ENCODE measurements around the gene CADPS.

CADPS gene

DNA sequence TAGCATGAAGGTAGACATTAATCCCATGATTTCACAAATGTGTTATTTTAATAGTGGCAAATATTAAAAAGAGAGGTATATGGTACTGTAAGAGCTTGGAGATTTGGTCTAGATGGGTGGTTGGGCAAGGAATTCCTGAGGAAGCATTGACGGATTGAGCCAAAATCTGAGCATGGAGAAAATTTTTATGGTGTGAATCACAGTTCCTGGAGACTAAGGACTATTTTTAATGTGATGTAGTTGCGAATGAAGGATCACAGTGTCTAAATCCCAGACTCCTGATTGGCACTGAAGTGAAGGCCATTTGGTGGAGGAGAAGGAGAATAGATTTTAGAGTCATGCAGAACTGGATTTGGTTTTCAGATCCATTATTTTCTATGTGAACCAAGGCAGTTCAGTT, 313.2 kb downstream of the CADPS start:
- TF ChIP-seq, protein P1, sequence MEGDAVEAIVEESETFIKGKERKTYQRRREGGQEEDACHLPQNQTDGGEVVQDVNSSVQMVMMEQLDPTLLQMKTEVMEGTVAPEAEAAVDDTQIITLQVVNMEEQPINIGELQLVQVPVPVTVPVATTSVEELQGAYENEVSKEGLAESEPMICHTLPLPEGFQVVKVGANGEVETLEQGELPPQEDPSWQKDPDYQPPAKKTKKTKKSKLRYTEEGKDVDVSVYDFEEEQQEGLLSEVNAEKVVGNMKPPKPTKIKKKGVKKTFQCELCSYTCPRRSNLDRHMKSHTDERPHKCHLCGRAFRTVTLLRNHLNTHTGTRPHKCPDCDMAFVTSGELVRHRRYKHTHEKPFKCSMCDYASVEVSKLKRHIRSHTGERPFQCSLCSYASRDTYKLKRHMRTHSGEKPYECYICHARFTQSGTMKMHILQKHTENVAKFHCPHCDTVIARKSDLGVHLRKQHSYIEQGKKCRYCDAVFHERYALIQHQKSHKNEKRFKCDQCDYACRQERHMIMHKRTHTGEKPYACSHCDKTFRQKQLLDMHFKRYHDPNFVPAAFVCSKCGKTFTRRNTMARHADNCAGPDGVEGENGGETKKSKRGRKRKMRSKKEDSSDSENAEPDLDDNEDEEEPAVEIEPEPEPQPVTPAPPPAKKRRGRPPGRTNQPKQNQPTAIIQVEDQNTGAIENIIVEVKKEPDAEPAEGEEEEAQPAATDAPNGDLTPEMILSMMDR (IDR thresholded peaks at IDR 0.05; ENCODE audit: insufficient read depth, low read length, poor library complexity, severe bottlenecking): no peak
- no peak for DNase-seq (ENCODE audit: extremely low read depth, insufficient read length)
- Histone ChIP-seq H3K27me3 (replicated peaks; ENCODE audit: control insufficient read depth, insufficient read depth, low read length) (no peaks in the 10 kb centered on the region), H3K4me3 (replicated peaks; ENCODE audit: low read depth, low read length) (no peak overlapping the region), H3K36me3 (ENCODE audit: control insufficient read depth, insufficient read depth, low read length) (no peaks in the 10 kb centered on the region)

DNA sequence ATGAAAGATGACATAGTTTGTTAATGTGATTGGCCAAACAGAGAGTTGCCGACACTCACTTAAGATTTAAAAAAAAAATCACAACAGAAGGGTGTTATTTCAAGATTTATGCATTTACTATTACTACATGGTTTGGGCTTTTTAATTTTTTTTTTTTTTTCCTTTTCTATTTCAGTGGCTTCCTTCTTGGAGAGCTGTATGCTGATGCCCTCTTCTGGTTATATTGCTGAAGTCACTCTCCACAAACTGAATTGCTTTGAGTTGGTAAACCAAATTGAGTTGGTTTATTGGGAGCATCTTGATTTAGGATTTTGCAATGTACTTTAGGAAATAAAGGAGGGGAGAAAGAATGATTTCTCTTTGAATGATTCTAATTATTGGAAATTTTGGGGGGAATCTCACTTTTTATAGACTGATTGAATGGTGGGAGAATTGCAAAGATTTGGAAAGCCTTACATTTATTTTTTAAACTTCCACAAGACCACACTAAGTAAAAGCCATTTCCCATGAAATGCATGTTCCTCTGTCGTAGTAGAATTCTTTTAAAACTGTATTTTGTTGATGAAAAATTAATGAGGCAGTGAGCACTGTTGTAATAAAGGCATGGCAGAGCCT, 315.3 kb downstream of the CADPS start:
- TF ChIP-seq, protein P1 (IDR thresholded peaks at IDR 0.05; ENCODE audit: insufficient read depth, low read length, poor library complexity, severe bottlenecking): peak; percentile 41
- Histone ChIP-seq H3K4me3 (replicated peaks; ENCODE audit: low read depth, low read length) (no peak overlapping the region), H3K27me3 (replicated peaks; ENCODE audit: control insufficient read depth, insufficient read depth, low read length) (no peaks in the 10 kb centered on the region), H3K36me3 (ENCODE audit: control insufficient read depth, insufficient read depth, low read length) (no peaks in the 10 kb centered on the region)
- DNase-seq (ENCODE audit: extremely low read depth, insufficient read length): no peak

DNA sequence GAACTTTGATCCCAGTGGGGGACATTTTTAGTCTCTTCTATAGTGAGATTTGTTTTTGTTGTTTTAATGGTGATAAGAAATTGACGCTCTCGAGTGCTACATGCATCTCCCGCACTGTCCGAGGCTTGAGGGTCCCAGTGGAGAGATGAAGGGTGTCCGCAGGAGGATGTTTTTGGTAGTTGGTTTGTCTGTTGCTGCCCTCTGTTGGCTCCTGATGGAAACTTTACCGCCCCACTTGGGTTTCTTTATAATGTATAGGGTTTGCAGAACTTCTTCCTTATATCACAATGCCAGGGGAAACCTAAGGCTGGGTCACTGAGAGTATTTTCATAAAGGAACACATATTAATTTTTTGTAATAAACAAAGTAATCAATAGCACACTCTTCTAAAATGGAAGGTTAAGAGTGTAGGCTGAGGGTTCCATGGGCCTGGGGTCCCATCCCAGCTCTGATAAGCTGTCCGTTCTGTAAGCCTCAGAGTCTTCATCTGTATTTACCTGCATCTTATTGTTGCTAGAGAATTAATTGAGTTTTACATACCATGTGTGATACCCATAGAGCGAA, 316.6 kb downstream of the CADPS start:
- TF ChIP-seq, protein P1 (IDR thresholded peaks at IDR 0.05; ENCODE audit: insufficient read depth, low read length, poor library complexity, severe bottlenecking): peak; percentile 57
- DNase-seq (ENCODE audit: extremely low read depth, insufficient read length): no peak
- Histone ChIP-seq H3K4me3 (replicated peaks; ENCODE audit: low read depth, low read length) (no peak overlapping the region), H3K27me3 (replicated peaks; ENCODE audit: control insufficient read depth, insufficient read depth, low read length) (no peaks in the 10 kb centered on the region), H3K36me3 (ENCODE audit: control insufficient read depth, insufficient read depth, low read length) (no peaks in the 10 kb centered on the region)

DNA sequence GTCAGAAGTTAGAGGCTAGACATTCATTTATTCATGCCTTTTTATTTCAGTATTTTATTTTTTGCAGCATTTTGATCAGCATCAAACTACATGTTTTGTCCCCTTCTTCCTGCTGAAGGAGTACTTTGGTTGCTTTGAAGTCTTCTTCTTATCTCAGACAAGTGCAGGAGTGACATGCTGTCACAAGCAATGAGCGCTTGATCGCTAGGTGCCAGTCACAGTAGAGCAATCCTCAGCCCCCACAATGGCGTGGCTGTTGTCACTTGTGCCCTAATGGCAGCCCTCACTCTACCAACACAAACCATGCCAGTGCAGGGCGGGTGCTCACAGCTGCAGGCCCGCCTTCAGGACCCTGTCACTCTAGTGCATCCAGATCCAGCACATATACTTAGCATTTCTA, 317.2 kb downstream of the CADPS start:
- TF ChIP-seq, protein P1 (IDR thresholded peaks at IDR 0.05; ENCODE audit: insufficient read depth, low read length, poor library complexity, severe bottlenecking): no peak
- H3K4me3 ChIP-seq (replicated peaks; ENCODE audit: low read depth, low read length): no peak overlapping the region
- H3K36me3 ChIP-seq (ENCODE audit: control insufficient read depth, insufficient read depth, low read length): no peaks in the 10 kb centered on the region
- no peaks in the 10 kb centered on the region for H3K27me3 ChIP-seq (replicated peaks; ENCODE audit: control insufficient read depth, insufficient read depth, low read length)
- DNase-seq (ENCODE audit: extremely low read depth, insufficient read length): no peak

DNA sequence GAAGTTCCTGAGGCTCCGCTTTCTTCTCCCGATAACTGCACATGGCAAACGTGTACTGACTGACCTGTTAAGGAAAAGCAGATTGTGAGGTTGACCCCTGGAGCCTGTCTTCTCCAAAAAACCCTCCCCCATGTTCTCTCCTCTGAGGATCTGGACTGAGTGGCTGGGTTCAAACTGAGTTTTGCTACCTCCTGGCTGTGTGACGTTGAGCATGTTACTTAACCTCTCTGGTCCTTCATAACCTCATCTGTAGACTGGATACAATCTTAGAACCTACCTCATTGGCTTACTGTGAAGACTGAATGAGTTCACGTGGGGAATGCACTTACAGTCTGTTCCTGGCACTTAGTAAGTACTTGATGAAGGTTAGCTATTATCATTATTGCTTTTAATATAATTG, 317.8 kb downstream of the CADPS start:
- DNase-seq (ENCODE audit: extremely low read depth, insufficient read length): no peak
- Histone ChIP-seq H3K4me3 (replicated peaks; ENCODE audit: low read depth, low read length) (no peak overlapping the region), H3K36me3 (ENCODE audit: control insufficient read depth, insufficient read depth, low read length) (no peaks in the 10 kb centered on the region), H3K27me3 (replicated peaks; ENCODE audit: control insufficient read depth, insufficient read depth, low read length) (no peaks in the 10 kb centered on the region)
- TF ChIP-seq, protein P1 (IDR thresholded peaks at IDR 0.05; ENCODE audit: insufficient read depth, low read length, poor library complexity, severe bottlenecking): no peak

Data from GM06990 (cell line).